ENCODE measurements around the gene FMO3.

GRCh38 chr1:171116676-171117075 is 26.0 kb downstream of the FMO3 start:
- TF ChIP-seq POLR2AphosphoS5 (IDR thresholded peaks at IDR 0.05; ENCODE audit: low read depth, low read length) (no peak), TAF1 (IDR thresholded peaks at IDR 0.05; ENCODE audit: borderline replicate concordance, insufficient read depth, low read length) (no peak)
